GM12878 (cell line): Measurements from ENCODE around the gene SCAP. TPM values are rescaled to one million over a fixed set of nuclear protein-coding genes. Genes with fewer than 3 reads are reported as not detected.

ENCODE experiments used
- ATAC-seq: fragments of 200-7000 bp; cut with Tn5 transposase; 3 replicates; pipeline ENCODE4 v1.9.1; 2020; ENCODE audit warnings: mild to moderate bottlenecking, moderate library complexity
- BruUV-seq: library from RNA; stranded (reverse); fragments of 400-500 nt; replicated peaks from 2 replicates; lab custom pipeline; 2021; lab: Mats Ljungman, UMichigan
- CTCF ChIA-PET: fragments of 300-600 bp; sonication (Branson Sonifier 250); formaldehyde crosslinking; extraction: SDS; loops from one replicate; lab custom pipeline; 2021; ENCODE audit warnings: inconsistent platforms; lab: Yijun Ruan, JAX
- POLR2A ChIA-PET: fragments of 350-600 bp; formaldehyde crosslinking; extraction: SDS; loops from one replicate; lab custom pipeline; 2021; ENCODE audit warnings: inconsistent platforms; lab: Charles Lee
- RAD21 ChIA-PET: fragments of 300-600 bp; sonication (Branson Sonifier 250); formaldehyde crosslinking; loops from one replicate; lab custom pipeline; 2023; ENCODE audit warnings: antibody characterized with exemption; ENCODE audit not compliant: unreplicated experiment; lab: Charles Lee
- SMC1A ChIA-PET: fragments of 300-600 bp; sonication (Branson Sonifier 250); formaldehyde crosslinking; loops from one replicate; lab custom pipeline; 2023; ENCODE audit not compliant: unreplicated experiment, uncharacterized antibody; lab: Charles Lee
- DNase-seq: peaks from one replicate; pipeline ENCODE4 v3.0.0-alpha.2; 2011; ENCODE audit warnings: low read depth, low spot score
- FAIRE-seq: peaks from 3 replicates; lab custom pipeline; 2011; peaks lifted over from hg19 to GRCh38; lab: Jason Lieb, UNC
- H2AFZ ChIP-seq: 2 replicates; pipeline ENCODE4 v1.6.0; 2011; ENCODE audit warnings: low read depth, low read length, control low read depth; ENCODE audit not compliant: control insufficient read depth
- H3K27ac ChIP-seq: 2 replicates; pipeline ENCODE4 v1.5.1; 2011; ENCODE audit warnings: control low read depth; ENCODE audit not compliant: control insufficient read depth, insufficient read depth
- H3K27me3 ChIP-seq, 2 experiments: replicated peaks in 1 of 2; 2 replicates each; pipeline versions ENCODE4 v1.6.0 to v1.6.1; 2011; ENCODE audit warnings: low read length in 1 of 2; ENCODE audit not compliant: control insufficient read depth in 2 of 2, insufficient read depth in 2 of 2
- H3K36me3 ChIP-seq, 2 experiments: 2 replicates each; pipeline ENCODE4 v1.5.1; 2011; ENCODE audit warnings: low read length in 1 of 2; ENCODE audit not compliant: control insufficient read depth in 2 of 2, insufficient read depth in 2 of 2
- H3K4me1 ChIP-seq: 2 replicates; pipeline ENCODE4 v1.6.1; 2011; ENCODE audit warnings: mild to moderate bottlenecking, low read length, moderate library complexity, mixed read lengths; ENCODE audit not compliant: control insufficient read depth, insufficient read depth
- H3K4me2 ChIP-seq: 2 replicates; pipeline ENCODE4 v1.6.0; 2011; ENCODE audit warnings: control low read depth; ENCODE audit not compliant: control insufficient read depth, insufficient read depth
- H3K4me3 ChIP-seq: fragments of 200-600 bp; sonication (generic); 2 replicates; pipeline ENCODE4 v1.5.1; 2016
- H3K79me2 ChIP-seq: 2 replicates; pipeline ENCODE4 v1.6.0; 2011; ENCODE audit warnings: low read length; ENCODE audit not compliant: control insufficient read depth, insufficient read depth
- H3K9ac ChIP-seq: 2 replicates; pipeline ENCODE4 v1.8.0; 2011; ENCODE audit warnings: low read length, control low read depth, mixed read lengths; ENCODE audit not compliant: control insufficient read depth, insufficient read depth
- H3K9me3 ChIP-seq: replicated peaks from 3 replicates; pipeline ENCODE4 v1.5.1; 2011; ENCODE audit warnings: mild to moderate bottlenecking, low read length; ENCODE audit not compliant: control insufficient read depth, insufficient read depth
- H4K20me1 ChIP-seq: 2 replicates; pipeline ENCODE4 v1.6.0; 2011; ENCODE audit not compliant: control insufficient read depth, insufficient read depth
- FOXK2 ChIP-seq: fragments of 450-650 bp; IDR thresholded peaks from 2 replicates; pipeline ENCODE4 v1.6.1; 2017; ENCODE audit warnings: mild to moderate bottlenecking, moderate library complexity
- POLR2A ChIP-seq: IDR thresholded peaks from 2 replicates; pipeline ENCODE4 v1.6.1; 2011; ENCODE audit warnings: low read depth, mild to moderate bottlenecking, low read length
- WGBS: methylation state at CpG from one replicate; pipeline ENCODE4 v1.1.6; 2016; ENCODE audit warnings: low lambda C conversion rate; ENCODE audit not compliant: insufficient replicate concordance, insufficient coverage; ENCODE audit errors: missing lambda C conversion rate; 5-methylcytosine and 5-hydroxymethylcytosine counted together
- in situ Hi-C: fragments of 300-500 bp; cut with MboI; formaldehyde crosslinking; loops from 9 replicates; pipeline ENCODE4 v1.14.3; 2018; ENCODE audit warnings: mixed read lengths
- intact Hi-C: fragments of 100-400 bp; cut with micrococcal nuclease; formaldehyde crosslinking; loops from one replicate; pipeline ENCODE4 v1.14.2; 2022; ENCODE audit not compliant: unreplicated experiment
- polyA plus RNA-seq, 11 experiments: library from polyadenylated mRNA; depleted of rRNA in 4 of 11; unstranded in 6 of 11; stranded (reverse) in 5 of 11; fragments of >200 nt; fragmentation: Nextera tagmentation in 4 of 11; fragmentation: Illumina TruSeq in 1 of 11; extraction: Ambion mirVana in 4 of 11; extraction: Trizol in 1 of 11; gene quantifications; 1 replicate in 1 of 11; 2 replicates in 10 of 11; pipeline versions ENCODE4 v1.2.1 to v1.2.3, GENCODE V29; 2011 to 2016; ENCODE audit warnings: inconsistent platforms in 2 of 11, missing spikeins in 2 of 11, low read depth in 1 of 11
- total RNA-seq, 4 experiments: library from RNA; depleted of rRNA in 3 of 4; stranded (reverse); fragments of >200 nt in 3 of 4; fragmentation: Illumina TruSeq in 1 of 4; extraction: Trizol in 1 of 4; gene quantifications; 2 replicates each; pipeline versions ENCODE4 v1.2.1 to v1.2.3, GENCODE V29; 2013 to 2021
- TF ChIP-seq, protein P1 (sequence below): IDR thresholded peaks from 2 replicates; pipeline ENCODE4 v1.6.1; 2012; ENCODE audit warnings: improper control_type of control experiment, low read depth, low read length; ENCODE audit not compliant: insufficient replicate concordance

SCAP gene
- total and polyA plus RNA-seq, 10 of the 15 experiments (the other 5 are each of a cell fraction or from before 2014, with no cell fraction given) = 1.5 to 64.1 (median 27.9) TPM

DNA sequence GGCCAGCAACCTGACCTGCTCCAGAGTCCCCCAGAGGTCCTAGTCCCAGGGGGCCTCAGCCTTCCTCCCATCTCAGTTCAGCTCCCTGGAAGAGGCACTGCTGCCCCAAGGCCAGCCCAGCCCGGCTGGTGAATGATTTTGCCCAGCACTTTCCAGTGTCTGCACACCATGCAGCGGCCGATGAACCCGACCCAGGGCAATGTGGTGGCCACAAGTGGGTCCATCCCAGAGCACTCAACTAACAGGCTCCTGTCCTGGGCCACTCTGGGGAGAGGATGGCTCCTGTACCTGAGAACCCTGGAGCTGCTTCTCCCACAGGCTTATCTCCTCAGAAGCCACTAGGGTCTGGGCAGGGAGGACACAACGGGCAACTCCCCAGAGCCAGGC is 55.7 kb downstream of the SCAP start:
- intact Hi-C loops = loop anchor here (5.0 kb wide), 1 partner anchor 367 kb away; no protein-coding TSS in a partner anchor
- Histone ChIP-seq H4K20me1 (no peaks in the 10 kb centered on the region), H3K27ac (no peak overlapping the region), H3K4me2 (no peak overlapping the region), H3K36me3 (peaks cover 8 to 32% of the 10 kb centered on the region in 2 experiments), H2AFZ (no peak overlapping the region), H3K9ac (no peak overlapping the region), H3K79me2 (no peaks in the 10 kb centered on the region; the same call in 1 of the 2 replicates), H3K4me3 (no peak overlapping the region)
- WGBS = 80% methylated on average over 5 of the region's 5 CpGs
- DNase-seq = no peak
- SMC1A ChIA-PET = interaction anchor here (1.1 to 3.4 kb wide), 3 partner anchors 43 to 97 kb away, joined by 3 to 46 read pairs (median 21); partner anchors contain the start of gene SCAP
- no peak for ATAC-seq
- in situ Hi-C loops = loop anchor here (5.0 kb wide), 3 partner anchors 57 to 367 kb away; partner anchors contain the start of genes ELP6 and SCAP
- BruUV-seq = no TSS peak
- RAD21 ChIA-PET = interaction anchor here (1.1 to 4.1 kb wide), 3 partner anchors 55 to 102 kb away, joined by 3 to 47 read pairs (median 4); partner anchors contain the start of gene SCAP
- no peak for TF ChIP-seq FOXK2
- TF ChIP-seq, all 136 proteins: peak for 0
- FAIRE-seq = no peak
- Histone ChIP-seq H3K27me3 (no peaks in the 10 kb centered on the region), H3K4me1 (peaks cover 3% of the 10 kb centered on the region; the same call in 1 of the 2 replicates), H3K9me3 (no peaks in the 10 kb centered on the region)
- CTCF ChIA-PET = interaction anchor here (5.6 kb wide), 1 partner anchor 58 kb away, joined by 118 read pairs; the partner anchor contains the start of gene SCAP
- POLR2A ChIA-PET = interaction anchor here (0.6 kb wide), 1 partner anchor 349 kb away, joined by 3 read pairs; no protein-coding TSS in a partner anchor

- H3K36me3 ChIP-seq = peaks cover 10 to 36% of the 10 kb centered on the region in 2 experiments
- FAIRE-seq = no peak
- intact Hi-C loops = loop anchor here (5.0 kb wide), 1 partner anchor 368 kb away; no protein-coding TSS in a partner anchor
- H3K79me2 ChIP-seq = no peaks in the 10 kb centered on the region; the same call in 1 of the 2 replicates
- in situ Hi-C loops = loop anchor here (5.0 kb wide), 3 partner anchors 58 to 368 kb away; partner anchors contain the start of genes ELP6 and SCAP
- ChIA-PET CTCF (interaction anchor here (1.1 to 5.6 kb wide), 2 partner anchors 58 to 103 kb away, joined by 3 to 118 read pairs; partner anchors contain the start of gene SCAP), POLR2A (interaction anchor here (0.6 kb wide), 2 partner anchors 58 to 350 kb away, joined by 3 read pairs; no protein-coding TSS in a partner anchor), RAD21 (interaction anchor here (0.6 to 4.1 kb wide), 2 partner anchors 56 to 99 kb away, joined by 3 to 47 read pairs; partner anchors contain the start of gene SCAP), SMC1A (interaction anchor here (3.4 kb wide), 1 partner anchor 56 kb away, joined by 46 read pairs; the partner anchor contains the start of gene SCAP)
- no peak for ATAC-seq
- no TSS peak for BruUV-seq
- peaks cover 3% of the 10 kb centered on the region; the same call in 1 of the 2 replicates for H3K4me1 ChIP-seq
- H3K4me3 ChIP-seq = no peak overlapping the region
- DNase-seq = no peak
- no peak overlapping the region for H2AFZ ChIP-seq
- 81% methylated on average over 17 of the region's 17 CpGs for WGBS
- H3K9ac ChIP-seq = no peak overlapping the region
- H3K27me3 ChIP-seq = no peaks in the 10 kb centered on the region
- H4K20me1 ChIP-seq = no peaks in the 10 kb centered on the region
- peak; percentile 54 for TF ChIP-seq POLR2A
- TF ChIP-seq, protein P1, sequence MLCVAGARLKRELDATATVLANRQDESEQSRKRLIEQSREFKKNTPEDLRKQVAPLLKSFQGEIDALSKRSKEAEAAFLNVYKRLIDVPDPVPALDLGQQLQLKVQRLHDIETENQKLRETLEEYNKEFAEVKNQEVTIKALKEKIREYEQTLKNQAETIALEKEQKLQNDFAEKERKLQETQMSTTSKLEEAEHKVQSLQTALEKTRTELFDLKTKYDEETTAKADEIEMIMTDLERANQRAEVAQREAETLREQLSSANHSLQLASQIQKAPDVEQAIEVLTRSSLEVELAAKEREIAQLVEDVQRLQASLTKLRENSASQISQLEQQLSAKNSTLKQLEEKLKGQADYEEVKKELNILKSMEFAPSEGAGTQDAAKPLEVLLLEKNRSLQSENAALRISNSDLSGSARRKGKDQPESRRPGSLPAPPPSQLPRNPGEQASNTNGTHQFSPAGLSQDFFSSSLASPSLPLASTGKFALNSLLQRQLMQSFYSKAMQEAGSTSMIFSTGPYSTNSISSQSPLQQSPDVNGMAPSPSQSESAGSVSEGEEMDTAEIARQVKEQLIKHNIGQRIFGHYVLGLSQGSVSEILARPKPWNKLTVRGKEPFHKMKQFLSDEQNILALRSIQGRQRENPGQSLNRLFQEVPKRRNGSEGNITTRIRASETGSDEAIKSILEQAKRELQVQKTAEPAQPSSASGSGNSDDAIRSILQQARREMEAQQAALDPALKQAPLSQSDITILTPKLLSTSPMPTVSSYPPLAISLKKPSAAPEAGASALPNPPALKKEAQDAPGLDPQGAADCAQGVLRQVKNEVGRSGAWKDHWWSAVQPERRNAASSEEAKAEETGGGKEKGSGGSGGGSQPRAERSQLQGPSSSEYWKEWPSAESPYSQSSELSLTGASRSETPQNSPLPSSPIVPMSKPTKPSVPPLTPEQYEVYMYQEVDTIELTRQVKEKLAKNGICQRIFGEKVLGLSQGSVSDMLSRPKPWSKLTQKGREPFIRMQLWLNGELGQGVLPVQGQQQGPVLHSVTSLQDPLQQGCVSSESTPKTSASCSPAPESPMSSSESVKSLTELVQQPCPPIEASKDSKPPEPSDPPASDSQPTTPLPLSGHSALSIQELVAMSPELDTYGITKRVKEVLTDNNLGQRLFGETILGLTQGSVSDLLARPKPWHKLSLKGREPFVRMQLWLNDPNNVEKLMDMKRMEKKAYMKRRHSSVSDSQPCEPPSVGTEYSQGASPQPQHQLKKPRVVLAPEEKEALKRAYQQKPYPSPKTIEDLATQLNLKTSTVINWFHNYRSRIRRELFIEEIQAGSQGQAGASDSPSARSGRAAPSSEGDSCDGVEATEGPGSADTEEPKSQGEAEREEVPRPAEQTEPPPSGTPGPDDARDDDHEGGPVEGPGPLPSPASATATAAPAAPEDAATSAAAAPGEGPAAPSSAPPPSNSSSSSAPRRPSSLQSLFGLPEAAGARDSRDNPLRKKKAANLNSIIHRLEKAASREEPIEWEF = no peak
- no peaks in the 10 kb centered on the region for H3K9me3 ChIP-seq
- no peak overlapping the region for H3K27ac ChIP-seq
- H3K4me2 ChIP-seq = no peak overlapping the region
These were observed 56.4 kb downstream of the SCAP start for GRCh38 chr3:47419083-47420043.
